NCI-H748 (cell line): ENCODE measurements around the gene GGTLC2.
"Not testable (repeated sequence)": the region's sequence is repeated elsewhere in the genome, so short reads cannot be mapped to it uniquely, and the experiment has no call there.

Experiments
- DNase-seq: peaks from one replicate; lab custom pipeline; 2025; ENCODE audit not compliant: unreplicated experiment; lab: John Stamatoyannopoulos, UW

The GGTLC2 gene

GRCh38 chr22:22636260-22636659, 8.2 kb upstream of the GGTLC2 start:
- DNase-seq: peak; percentile 5

- not testable (repeated sequence) for DNase-seq
Observed at GRCh38 chr22:22638313-22638712, 6.1 kb upstream of the GGTLC2 start.

- not testable (repeated sequence) for DNase-seq
Observed at GRCh38 chr22:22642255-22642654, 2.2 kb upstream of the GGTLC2 start.

GRCh38 chr22:22645969-22646368, 1.6 kb downstream of the GGTLC2 start:
- DNase-seq: not testable (repeated sequence)

GRCh38 chr22:22647952-22648351, 3.5 kb downstream of the GGTLC2 start:
- DNase-seq: not testable (repeated sequence)

- not testable (repeated sequence) for DNase-seq
Observed at GRCh38 chr22:22648863-22649536, 4.6 kb downstream of the GGTLC2 start.

- not testable (repeated sequence) for DNase-seq
Observed at GRCh38 chr22:22649761-22650160, 5.3 kb downstream of the GGTLC2 start.

GRCh38 chr22:22650398-22650797, 6.0 kb downstream of the GGTLC2 start:
- not testable (repeated sequence) for DNase-seq

- not testable (repeated sequence) for DNase-seq
Observed at GRCh38 chr22:22650803-22651515, 6.5 kb downstream of the GGTLC2 start.

GRCh38 chr22:22651593-22651992, 7.2 kb downstream of the GGTLC2 start:
- not testable (repeated sequence) for DNase-seq

GRCh38 chr22:22652102-22652501, 7.7 kb downstream of the GGTLC2 start:
- DNase-seq: not testable (repeated sequence)

GRCh38 chr22:22652573-22652972, 8.2 kb downstream of the GGTLC2 start:
- DNase-seq: not testable (repeated sequence)

- DNase-seq: not testable (repeated sequence)
Observed at GRCh38 chr22:22653677-22654381, 9.4 kb downstream of the GGTLC2 start.

GRCh38 chr22:22655452-22656290, 11.3 kb downstream of the GGTLC2 start:
- DNase-seq: no peak

GRCh38 chr22:22657712-22658111, 13.3 kb downstream of the GGTLC2 start:
- DNase-seq: no peak

- DNase-seq: no peak
Observed at GRCh38 chr22:22661275-22661674, 16.9 kb downstream of the GGTLC2 start.

- DNase-seq: no peak
Observed at GRCh38 chr22:22662095-22662494, 17.7 kb downstream of the GGTLC2 start.

GRCh38 chr22:22663861-22664800, 19.7 kb downstream of the GGTLC2 start:
- no peak for DNase-seq

GRCh38 chr22:22666307-22667091, 22.1 kb downstream of the GGTLC2 start:
- peak; percentile 18 for DNase-seq
